HepG2 (cell line): ENCODE data around the gene TRAPPC3. TPM values are rescaled to one million over a fixed set of nuclear protein-coding genes. Genes with fewer than 3 reads are reported as not detected.

Source experiments
- EED ChIP-seq: sonication (generic); formaldehyde crosslinking; IDR thresholded peaks from 2 replicates; pipeline ENCODE4 v1.5.0; 2020; ENCODE audit warnings: mild to moderate bottlenecking, missing genetic modification reagents
- FLYWCH1 ChIP-seq: sonication (generic); formaldehyde crosslinking; IDR thresholded peaks from 2 replicates; pipeline ENCODE4 v1.8.1; 2023; ENCODE audit warnings: mild to moderate bottlenecking, missing genetic modification reagents
- GTF3A ChIP-seq: sonication (generic); formaldehyde crosslinking; conservative IDR thresholded peaks from 2 replicates; pipeline ENCODE4 v1.4.0; 2020; ENCODE audit warnings: mild to moderate bottlenecking, missing genetic modification reagents
- HOXA7 ChIP-seq: sonication (generic); formaldehyde crosslinking; IDR thresholded peaks from 2 replicates; pipeline ENCODE4 v1.8.1; 2022; ENCODE audit warnings: mild to moderate bottlenecking, missing genetic modification reagents, moderate library complexity
- MTA1 ChIP-seq: sonication (generic); formaldehyde crosslinking; IDR thresholded peaks from 2 replicates; pipeline ENCODE4 v1.4.0; 2020; ENCODE audit warnings: missing genetic modification reagents, mild to moderate bottlenecking, borderline replicate concordance
- NCOR1 ChIP-seq: fragments of 200-600 bp; sonication (generic); IDR thresholded peaks from 2 replicates; pipeline ENCODE4 v1.7.0; 2017; ENCODE audit warnings: antibody characterized with exemption, low read length, borderline replicate concordance
- RXRB ChIP-seq: IDR thresholded peaks from 2 replicates; pipeline ENCODE4 v1.6.1; 2016; ENCODE audit warnings: borderline replicate concordance, missing genetic modification reagents, missing compliant biosample characterization
- SP1 ChIP-seq, 2 experiments: fragments of 450-650 bp in 1 of 2; sonication (generic) in 1 of 2; formaldehyde crosslinking in 1 of 2; IDR thresholded peaks; 2 replicates each; pipeline versions ENCODE4 v1.4.0 to v1.6.1; 2016 to 2020; ENCODE audit warnings: missing genetic modification reagents in 1 of 2
- SRSF9 ChIP-seq: fragments of 200-400 bp; formaldehyde crosslinking; IDR thresholded peaks from 2 replicates; pipeline ENCODE4 v1.6.1; 2018; ENCODE audit warnings: borderline replicate concordance, mild to moderate bottlenecking, low read depth, low read length; ENCODE audit not compliant: insufficient read depth, poor library complexity, severe bottlenecking
- SRY ChIP-seq: sonication (generic); formaldehyde crosslinking; IDR thresholded peaks from 2 replicates; pipeline ENCODE4 v1.8.0; 2022; ENCODE audit warnings: mild to moderate bottlenecking, missing genetic modification reagents
- TRIM24 ChIP-seq: sonication (generic); formaldehyde crosslinking; IDR thresholded peaks from 2 replicates; pipeline ENCODE4 v1.8.0; 2022; ENCODE audit warnings: mild to moderate bottlenecking, missing genetic modification reagents
- ZNF224 ChIP-seq: sonication (generic); formaldehyde crosslinking; IDR thresholded peaks from 2 replicates; pipeline ENCODE4 v1.5.0; 2020; ENCODE audit warnings: mild to moderate bottlenecking, missing genetic modification reagents
- ZNF451 ChIP-seq: sonication (generic); formaldehyde crosslinking; IDR thresholded peaks from 2 replicates; pipeline ENCODE4 v1.5.0; 2020; ENCODE audit warnings: mild to moderate bottlenecking, missing genetic modification reagents
- ZNF546 ChIP-seq: sonication (generic); formaldehyde crosslinking; conservative IDR thresholded peaks from 2 replicates; pipeline ENCODE4 v1.8.1; 2023; ENCODE audit warnings: mild to moderate bottlenecking, missing genetic modification reagents
- ZNF549 ChIP-seq: sonication (generic); formaldehyde crosslinking; IDR thresholded peaks from 2 replicates; pipeline ENCODE4 v1.5.0; 2020; ENCODE audit warnings: missing genetic modification reagents
- ZNF569 ChIP-seq: sonication (generic); formaldehyde crosslinking; IDR thresholded peaks from 2 replicates; pipeline ENCODE4 v1.5.0; 2020; ENCODE audit warnings: mild to moderate bottlenecking, missing genetic modification reagents, moderate library complexity, borderline replicate concordance
- ZNF746 ChIP-seq: sonication (generic); formaldehyde crosslinking; IDR thresholded peaks from 2 replicates; pipeline ENCODE4 v1.8.0; 2022; ENCODE audit warnings: mild to moderate bottlenecking, missing genetic modification reagents
- ZNF782 ChIP-seq: sonication (generic); formaldehyde crosslinking; IDR thresholded peaks from 2 replicates; pipeline ENCODE4 v1.4.0; 2020; ENCODE audit warnings: missing genetic modification reagents, mild to moderate bottlenecking, borderline replicate concordance
- polyA plus RNA-seq, 8 experiments: library from polyadenylated mRNA; depleted of rRNA in 3 of 8; stranded (reverse) in 7 of 8; unstranded in 1 of 8; fragments of >200 nt; fragmentation: Illumina TruSeq in 4 of 8; extraction: Trizol in 4 of 8; gene quantifications; 2 replicates each; pipeline versions ENCODE4 v1.2.1 to v1.2.3, GENCODE V29; 2011 to 2016; ENCODE audit warnings: low read depth in 4 of 8, missing spikeins in 1 of 8, mixed read lengths in 1 of 8; ENCODE audit not compliant: insufficient read depth in 1 of 8
- total RNA-seq, 5 experiments: library from RNA; depleted of rRNA; stranded (reverse); fragments of >200 nt; fragmentation: Illumina TruSeq; extraction: Trizol; gene quantifications; 2 replicates each; pipeline ENCODE4 v1.2.3, GENCODE V29; 2016; ENCODE audit warnings: low read depth in 1 of 5
- TF ChIP-seq, protein P1 (sequence below): fragments of 450-650 bp; IDR thresholded peaks from 2 replicates; pipeline ENCODE4 v1.6.1; 2017; ENCODE audit warnings: mild to moderate bottlenecking
- TF ChIP-seq, protein P2 (sequence below): sonication (generic); formaldehyde crosslinking; IDR thresholded peaks from 2 replicates; pipeline ENCODE4 v1.8.0; 2022; ENCODE audit warnings: mild to moderate bottlenecking, missing genetic modification reagents, moderate library complexity
- TF ChIP-seq, protein P3 (sequence below): conservative IDR thresholded peaks from 2 replicates; pipeline ENCODE4 v1.6.1; 2018; ENCODE audit warnings: missing genetic modification reagents
- TF ChIP-seq, protein P4 (sequence below): sonication (generic); formaldehyde crosslinking; IDR thresholded peaks from 2 replicates; pipeline ENCODE4 v1.5.0; 2020; ENCODE audit warnings: missing genetic modification reagents
- TF ChIP-seq, protein P5 (sequence below): IDR thresholded peaks from 2 replicates; pipeline ENCODE4 v1.6.1; 2016; ENCODE audit warnings: mild to moderate bottlenecking, missing biosample characterization, missing genetic modification reagents

TRAPPC3 gene
- total and polyA plus RNA-seq, 2 of the 13 experiments (the other 11 are each of a cell fraction or from before 2014, with no cell fraction given) = 53.7 to 62.4 TPM

DNA sequence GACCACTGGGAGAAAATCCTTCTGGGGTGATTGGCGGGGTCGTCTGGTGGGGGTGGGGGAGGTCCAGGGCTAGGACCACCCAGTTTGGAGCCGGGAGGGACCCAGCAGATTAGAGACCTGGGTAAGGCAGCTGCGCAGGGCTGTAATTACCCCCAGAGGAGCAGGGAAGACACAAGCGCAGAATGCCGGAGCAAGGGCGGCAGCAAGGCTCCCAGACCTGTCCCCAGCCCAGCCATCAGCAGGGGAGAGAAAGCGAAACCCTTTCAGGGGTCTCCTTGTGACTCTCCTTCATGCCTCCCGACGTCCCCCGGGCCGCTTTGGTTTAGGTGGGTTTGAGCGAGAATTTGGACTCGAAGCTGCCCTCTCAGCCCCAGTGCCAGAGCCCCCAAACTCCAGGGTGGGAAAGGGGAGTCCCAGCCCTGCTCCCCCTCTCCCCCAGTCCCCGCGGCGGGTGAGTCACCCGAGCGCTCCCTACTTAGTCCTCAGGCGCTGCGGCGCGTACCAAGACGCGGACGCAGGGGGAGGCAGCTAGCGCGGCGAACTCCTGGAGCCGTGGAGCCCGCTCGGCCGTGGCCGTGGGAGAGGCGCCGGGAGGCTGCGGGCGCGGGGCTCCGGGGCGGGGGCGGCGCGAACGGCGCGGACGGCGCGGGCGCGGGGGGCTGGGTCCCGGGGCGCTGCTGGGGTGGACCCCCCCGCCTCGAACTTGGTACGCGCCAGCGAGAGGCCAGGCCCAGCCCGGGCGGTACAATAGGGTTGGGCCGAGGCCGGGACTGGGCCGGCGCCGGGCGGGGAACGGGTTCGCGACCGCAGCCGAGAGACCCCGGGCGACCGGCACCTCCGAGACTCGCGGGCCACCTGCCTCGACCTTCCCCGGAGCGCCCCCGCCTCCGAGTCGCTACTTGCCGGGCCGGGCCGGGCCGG lies 6.4 kb upstream of the TRAPPC3 start, which contains the start of gene MAP7D1 (continued):
- TF ChIP-seq, protein P1, sequence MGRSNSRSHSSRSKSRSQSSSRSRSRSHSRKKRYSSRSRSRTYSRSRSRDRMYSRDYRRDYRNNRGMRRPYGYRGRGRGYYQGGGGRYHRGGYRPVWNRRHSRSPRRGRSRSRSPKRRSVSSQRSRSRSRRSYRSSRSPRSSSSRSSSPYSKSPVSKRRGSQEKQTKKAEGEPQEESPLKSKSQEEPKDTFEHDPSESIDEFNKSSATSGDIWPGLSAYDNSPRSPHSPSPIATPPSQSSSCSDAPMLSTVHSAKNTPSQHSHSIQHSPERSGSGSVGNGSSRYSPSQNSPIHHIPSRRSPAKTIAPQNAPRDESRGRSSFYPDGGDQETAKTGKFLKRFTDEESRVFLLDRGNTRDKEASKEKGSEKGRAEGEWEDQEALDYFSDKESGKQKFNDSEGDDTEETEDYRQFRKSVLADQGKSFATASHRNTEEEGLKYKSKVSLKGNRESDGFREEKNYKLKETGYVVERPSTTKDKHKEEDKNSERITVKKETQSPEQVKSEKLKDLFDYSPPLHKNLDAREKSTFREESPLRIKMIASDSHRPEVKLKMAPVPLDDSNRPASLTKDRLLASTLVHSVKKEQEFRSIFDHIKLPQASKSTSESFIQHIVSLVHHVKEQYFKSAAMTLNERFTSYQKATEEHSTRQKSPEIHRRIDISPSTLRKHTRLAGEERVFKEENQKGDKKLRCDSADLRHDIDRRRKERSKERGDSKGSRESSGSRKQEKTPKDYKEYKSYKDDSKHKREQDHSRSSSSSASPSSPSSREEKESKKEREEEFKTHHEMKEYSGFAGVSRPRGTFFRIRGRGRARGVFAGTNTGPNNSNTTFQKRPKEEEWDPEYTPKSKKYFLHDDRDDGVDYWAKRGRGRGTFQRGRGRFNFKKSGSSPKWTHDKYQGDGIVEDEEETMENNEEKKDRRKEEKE = no peak
- TF ChIP-seq ZNF546 = no peak
- TF ChIP-seq TRIM24 (CRISPR knock-in tag) = no peak
- no peak for TF ChIP-seq GTF3A (CRISPR knock-in tag)
- TF ChIP-seq ZNF451 = no peak
- TF ChIP-seq ZNF224 = peak; percentile 32; the same call in 1 of the 2 replicates
- TF ChIP-seq EED (CRISPR knock-in tag) = no peak
- TF ChIP-seq FLYWCH1 = no peak
- TF ChIP-seq MTA1 (CRISPR knock-in tag) = no peak
- TF ChIP-seq ZNF549 (CRISPR knock-in tag) = no peak
- TF ChIP-seq, protein P2, sequence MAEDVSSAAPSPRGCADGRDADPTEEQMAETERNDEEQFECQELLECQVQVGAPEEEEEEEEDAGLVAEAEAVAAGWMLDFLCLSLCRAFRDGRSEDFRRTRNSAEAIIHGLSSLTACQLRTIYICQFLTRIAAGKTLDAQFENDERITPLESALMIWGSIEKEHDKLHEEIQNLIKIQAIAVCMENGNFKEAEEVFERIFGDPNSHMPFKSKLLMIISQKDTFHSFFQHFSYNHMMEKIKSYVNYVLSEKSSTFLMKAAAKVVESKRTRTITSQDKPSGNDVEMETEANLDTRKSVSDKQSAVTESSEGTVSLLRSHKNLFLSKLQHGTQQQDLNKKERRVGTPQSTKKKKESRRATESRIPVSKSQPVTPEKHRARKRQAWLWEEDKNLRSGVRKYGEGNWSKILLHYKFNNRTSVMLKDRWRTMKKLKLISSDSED = no peak
- TF ChIP-seq, protein P3, sequence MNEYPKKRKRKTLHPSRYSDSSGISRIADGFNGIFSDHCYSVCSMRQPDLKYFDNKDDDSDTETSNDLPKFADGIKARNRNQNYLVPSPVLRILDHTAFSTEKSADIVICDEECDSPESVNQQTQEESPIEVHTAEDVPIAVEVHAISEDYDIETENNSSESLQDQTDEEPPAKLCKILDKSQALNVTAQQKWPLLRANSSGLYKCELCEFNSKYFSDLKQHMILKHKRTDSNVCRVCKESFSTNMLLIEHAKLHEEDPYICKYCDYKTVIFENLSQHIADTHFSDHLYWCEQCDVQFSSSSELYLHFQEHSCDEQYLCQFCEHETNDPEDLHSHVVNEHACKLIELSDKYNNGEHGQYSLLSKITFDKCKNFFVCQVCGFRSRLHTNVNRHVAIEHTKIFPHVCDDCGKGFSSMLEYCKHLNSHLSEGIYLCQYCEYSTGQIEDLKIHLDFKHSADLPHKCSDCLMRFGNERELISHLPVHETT (CRISPR knock-in tag) = no peak
- no peak for TF ChIP-seq SRY (CRISPR knock-in tag)
- TF ChIP-seq, protein P4, sequence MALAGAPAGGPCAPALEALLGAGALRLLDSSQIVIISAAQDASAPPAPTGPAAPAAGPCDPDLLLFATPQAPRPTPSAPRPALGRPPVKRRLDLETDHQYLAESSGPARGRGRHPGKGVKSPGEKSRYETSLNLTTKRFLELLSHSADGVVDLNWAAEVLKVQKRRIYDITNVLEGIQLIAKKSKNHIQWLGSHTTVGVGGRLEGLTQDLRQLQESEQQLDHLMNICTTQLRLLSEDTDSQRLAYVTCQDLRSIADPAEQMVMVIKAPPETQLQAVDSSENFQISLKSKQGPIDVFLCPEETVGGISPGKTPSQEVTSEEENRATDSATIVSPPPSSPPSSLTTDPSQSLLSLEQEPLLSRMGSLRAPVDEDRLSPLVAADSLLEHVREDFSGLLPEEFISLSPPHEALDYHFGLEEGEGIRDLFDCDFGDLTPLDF (CRISPR knock-in tag) = no peak
- no peak for TF ChIP-seq NCOR1
- no peak for TF ChIP-seq HOXA7
- TF ChIP-seq ZNF746 (CRISPR knock-in tag) = 0 out of 2 replicates have a peak, but pooled peaks have one; percentile 39
- no peak for TF ChIP-seq SRSF9
- no peak for TF ChIP-seq ZNF782 (CRISPR knock-in tag)
- no peak for TF ChIP-seq RXRB (CRISPR knock-in tag)
- no peak for TF ChIP-seq ZNF569 (CRISPR knock-in tag)
- TF ChIP-seq, protein P5, sequence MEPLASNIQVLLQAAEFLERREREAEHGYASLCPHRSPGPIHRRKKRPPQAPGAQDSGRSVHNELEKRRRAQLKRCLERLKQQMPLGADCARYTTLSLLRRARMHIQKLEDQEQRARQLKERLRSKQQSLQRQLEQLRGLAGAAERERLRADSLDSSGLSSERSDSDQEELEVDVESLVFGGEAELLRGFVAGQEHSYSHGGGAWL (CRISPR knock-in tag) = no peak
- TF ChIP-seq SP1 (IDR thresholded peaks at IDR 0.05) = no peak
- no peak for TF ChIP-seq SP1 (CRISPR knock-in tag; IDR thresholded peaks at IDR 0.05)
